Activated CD4-positive, CD25-positive, alpha-beta regulatory T cell treated with anti-CD3 and anti-CD28 coated beads, Interleukin-2, amount 50 U/mL, for 72 hours (primary cell): Measurements from ENCODE around the gene PAQR5.

ENCODE experiments used
- DNase-seq: peaks from one replicate; pipeline ENCODE4 v3.0.0; 2021

PAQR5 gene

GRCh38 chr15:69394556-69395282 is 96.0 kb downstream of the PAQR5 start:
- peak; percentile 92 for DNase-seq

- DNase-seq = no peak
Observed at GRCh38 chr15:69395460-69395859, 96.7 kb downstream of the PAQR5 start.

DNA sequence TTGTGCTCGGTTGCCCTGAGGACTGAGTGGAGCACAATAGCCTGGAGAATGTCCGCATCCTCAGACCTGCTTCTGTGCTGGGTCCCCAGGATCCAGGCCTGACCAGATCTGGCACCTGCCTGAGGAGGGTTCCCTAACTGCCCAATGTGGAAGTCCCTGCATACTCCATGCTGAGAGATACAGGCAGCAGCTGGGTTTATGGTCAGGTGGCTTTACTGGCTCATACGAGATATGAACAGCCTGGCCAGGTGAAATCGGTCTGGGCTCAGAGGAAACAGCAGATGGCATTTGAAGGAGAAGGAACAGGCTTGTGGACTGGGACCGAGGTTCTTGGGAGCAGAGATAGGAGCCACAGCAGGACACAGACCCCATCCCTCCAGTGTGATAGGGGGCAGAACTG is 97.3 kb downstream of the PAQR5 start:
- DNase-seq = no peak

- DNase-seq = no peak
Observed at GRCh38 chr15:69398491-69398891, 99.8 kb downstream of the PAQR5 start.

- DNase-seq = no peak
Observed at GRCh38 chr15:69400850-69401249, 102.1 kb downstream of the PAQR5 start.

DNA sequence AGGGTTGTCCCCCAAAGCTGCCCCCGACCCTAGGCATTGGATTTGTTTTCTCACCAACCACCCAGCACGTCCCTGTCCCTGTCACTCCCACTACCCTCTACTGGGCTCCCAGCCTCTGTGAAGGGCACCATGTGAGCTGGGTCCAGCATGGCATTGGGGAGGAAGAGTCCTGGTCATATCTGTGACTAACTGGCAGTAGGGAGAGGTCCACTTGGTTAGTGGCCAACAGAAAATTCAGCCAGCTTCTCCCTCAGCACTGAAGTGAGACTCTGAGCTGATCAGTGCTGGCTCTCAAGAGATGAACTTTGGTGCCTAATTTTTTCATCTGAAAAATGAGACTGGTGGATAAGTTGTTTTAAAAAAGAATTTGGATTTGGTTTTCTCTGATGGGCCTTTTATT is 104.1 kb downstream of the PAQR5 start:
- no peak for DNase-seq

DNA sequence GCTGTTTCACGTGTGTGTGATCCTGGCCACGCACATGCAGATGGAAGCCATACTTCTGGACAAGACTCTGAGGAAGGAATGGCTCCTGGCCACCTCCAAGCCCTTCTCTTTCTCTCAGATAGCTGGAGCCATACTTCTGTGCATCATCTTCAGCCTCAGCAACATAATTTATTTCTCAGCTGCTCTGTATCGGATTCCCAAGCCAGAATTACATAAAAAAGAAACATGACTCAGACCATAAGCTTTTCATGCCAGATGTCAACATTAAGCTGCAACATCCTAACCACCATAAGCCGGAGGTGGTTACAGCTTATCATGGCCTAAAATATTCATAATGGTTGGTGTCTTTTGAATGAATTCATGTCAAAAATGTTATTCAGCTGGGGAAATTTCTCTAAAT is 104.9 kb downstream of the PAQR5 start:
- no peak for DNase-seq

- no peak for DNase-seq
Observed at GRCh38 chr15:69405110-69405509, 106.4 kb downstream of the PAQR5 start.

DNA sequence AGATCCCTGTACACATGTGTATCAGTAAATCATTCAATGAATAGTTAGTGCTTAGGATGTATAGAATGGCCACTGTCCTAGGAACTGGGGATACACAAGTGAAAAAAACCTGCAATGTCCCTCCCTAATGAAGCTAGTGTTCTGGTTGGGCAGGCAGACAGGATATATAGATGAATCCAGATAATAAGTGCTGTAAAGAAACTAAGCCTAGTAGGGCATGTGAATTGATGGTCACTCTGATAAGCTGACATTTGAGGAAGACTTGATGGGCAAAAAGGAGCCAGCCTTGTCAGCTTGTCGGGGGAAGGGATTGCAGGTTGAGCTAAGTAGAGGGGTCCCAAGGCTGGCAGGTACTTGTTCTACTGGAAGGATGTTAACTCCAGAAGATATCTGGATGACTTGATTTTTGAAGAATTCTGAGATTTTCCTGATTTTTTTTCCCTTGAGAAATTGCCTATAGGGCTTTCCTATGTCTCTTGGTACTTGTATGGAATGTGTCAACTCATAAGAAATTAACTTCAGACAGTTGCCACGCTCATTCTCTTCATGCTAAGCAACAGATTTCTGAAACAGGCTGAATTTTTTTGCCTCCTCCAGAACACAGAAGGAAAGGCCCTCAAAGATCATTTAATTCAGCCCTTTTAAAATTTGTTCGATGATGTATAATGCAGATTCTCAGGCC is 109.1 kb downstream of the PAQR5 start:
- DNase-seq = no peak

- DNase-seq = no peak
Observed at GRCh38 chr15:69408841-69409240, 110.1 kb downstream of the PAQR5 start.

- no peak for DNase-seq
Observed at GRCh38 chr15:69410248-69410874, 111.6 kb downstream of the PAQR5 start.

GRCh38 chr15:69412274-69412673 is 113.6 kb downstream of the PAQR5 start:
- DNase-seq = no peak

DNA sequence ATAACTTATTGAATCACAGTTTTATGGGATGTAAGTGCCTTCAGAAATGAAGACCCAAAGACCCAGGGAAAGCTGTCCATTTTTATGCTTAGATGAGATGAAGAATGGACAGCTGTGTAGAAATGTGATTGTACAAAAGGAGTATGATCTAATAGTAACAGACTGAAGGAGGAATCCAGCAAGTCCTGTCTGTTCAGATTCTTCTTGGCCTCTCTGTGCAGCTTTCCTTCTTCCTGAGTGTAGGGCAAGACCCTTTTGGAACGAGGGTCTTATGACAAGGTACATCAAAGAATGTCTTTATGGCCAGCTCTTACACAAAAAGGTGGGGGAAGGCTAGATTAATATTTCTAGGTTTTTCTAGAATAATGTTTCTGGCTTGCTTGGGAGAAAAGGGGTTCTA is 114.0 kb downstream of the PAQR5 start:
- no peak for DNase-seq

DNA sequence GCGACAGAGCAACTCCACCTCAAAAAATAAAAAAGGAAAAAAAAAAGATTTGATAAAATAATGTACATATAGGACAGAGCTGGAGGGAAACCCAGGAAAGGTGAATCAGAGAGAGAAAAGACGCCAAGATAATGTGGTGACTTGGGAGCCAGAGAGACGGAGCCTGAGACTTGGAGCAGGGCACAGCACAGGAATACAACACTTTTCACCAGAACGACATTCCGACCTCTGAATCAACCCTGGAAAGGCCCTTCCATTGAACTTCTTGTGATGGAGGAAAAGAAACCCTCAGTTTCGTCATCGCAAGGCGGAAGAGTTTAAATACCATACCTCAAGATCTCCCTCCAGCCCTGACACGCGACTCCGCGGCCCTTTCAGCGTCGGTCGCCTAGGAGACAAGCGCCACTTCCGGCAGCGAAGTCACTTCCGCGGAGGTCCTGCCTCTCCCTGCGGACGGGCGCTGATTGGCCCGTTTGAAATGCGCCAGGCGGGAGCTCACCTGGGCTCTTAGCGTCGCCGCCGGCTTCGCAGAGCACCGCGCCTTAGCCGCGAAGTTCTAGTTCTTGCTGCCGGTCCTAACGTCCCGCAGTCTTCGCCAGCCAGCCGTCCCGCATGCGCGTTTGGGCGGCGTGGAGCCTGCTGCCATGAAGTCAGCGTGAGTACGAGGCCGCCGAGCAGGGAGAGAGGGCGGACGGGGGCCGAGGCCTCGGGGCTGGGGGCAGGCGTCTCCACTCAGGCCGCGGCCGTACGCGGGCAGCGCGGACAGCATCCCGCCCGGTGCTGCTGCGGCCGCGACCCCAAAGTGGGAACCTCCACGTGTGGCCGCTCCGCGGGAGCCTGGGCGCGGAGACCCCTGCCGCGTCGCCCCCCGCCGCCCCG is 115.3 kb downstream of the PAQR5 start, which contains the start of gene KIF23:
Gene KIF23, plus strand, starts transcription at position 528 of the 879 bp plus-strand sequence. Its CDS starts 117 bp downstream, at position 645.
- peak; percentile 92 for DNase-seq

DNA sequence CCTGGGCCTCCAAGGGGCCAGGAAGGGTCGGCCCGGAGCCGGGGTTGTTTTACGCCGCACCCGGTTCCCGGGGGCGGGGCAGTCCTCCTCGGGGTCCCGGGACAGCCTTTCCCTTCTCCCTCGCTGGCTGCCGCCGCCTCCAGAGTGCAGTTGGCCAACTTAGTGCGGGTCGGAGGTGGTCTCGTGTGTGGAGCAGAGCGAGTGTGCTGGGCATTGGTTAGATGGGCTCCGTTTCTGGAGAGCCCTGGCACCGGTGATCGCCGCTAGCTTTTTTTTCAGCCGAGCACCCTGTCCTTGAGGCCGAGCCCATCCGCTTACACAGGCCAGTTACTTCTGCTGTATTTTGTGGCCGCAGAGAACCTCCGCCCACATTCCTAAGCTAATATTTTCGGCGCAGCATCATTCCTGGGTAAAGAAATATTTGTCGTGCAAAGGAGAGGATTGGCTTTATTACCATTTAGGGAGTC is 116.0 kb downstream of the PAQR5 start:
- DNase-seq = peak; percentile 38

GRCh38 chr15:69415381-69415780 is 116.7 kb downstream of the PAQR5 start:
- no peak for DNase-seq

DNA sequence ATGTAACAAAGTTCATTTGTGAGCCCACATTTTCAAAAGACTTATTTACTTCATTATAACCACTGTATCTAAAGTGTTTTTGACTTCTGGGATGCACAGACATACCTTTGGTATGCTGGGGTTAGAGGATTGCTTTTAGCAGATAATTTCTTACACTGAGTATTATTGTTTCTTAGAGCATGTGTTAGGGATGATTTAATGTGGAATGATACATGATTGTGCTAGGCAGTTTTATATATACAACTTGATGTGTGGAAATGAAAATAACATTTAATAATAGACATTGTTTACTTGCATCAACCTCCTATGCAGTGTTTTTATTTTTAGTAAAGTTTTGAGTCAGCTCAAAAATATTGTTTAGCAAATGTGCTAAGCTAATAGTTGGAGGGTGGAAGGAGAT is 118.9 kb downstream of the PAQR5 start:
- no peak for DNase-seq

- DNase-seq = no peak
Observed at GRCh38 chr15:69421498-69421897, 122.8 kb downstream of the PAQR5 start.

- no peak for DNase-seq
Observed at GRCh38 chr15:69422336-69422895, 123.7 kb downstream of the PAQR5 start.

GRCh38 chr15:69424001-69424400 is 125.3 kb downstream of the PAQR5 start:
- DNase-seq = no peak

GRCh38 chr15:69424748-69425413 is 126.2 kb downstream of the PAQR5 start:
- DNase-seq = no peak

- DNase-seq = no peak
Observed at GRCh38 chr15:69433831-69434230, 135.1 kb downstream of the PAQR5 start.
